Measurements from ENCODE around the gene LILRA5.
"Not testable (repeated sequence)": the region's sequence is repeated elsewhere in the genome, so short reads cannot be mapped to it uniquely, and the experiment has no call there.

DNA sequence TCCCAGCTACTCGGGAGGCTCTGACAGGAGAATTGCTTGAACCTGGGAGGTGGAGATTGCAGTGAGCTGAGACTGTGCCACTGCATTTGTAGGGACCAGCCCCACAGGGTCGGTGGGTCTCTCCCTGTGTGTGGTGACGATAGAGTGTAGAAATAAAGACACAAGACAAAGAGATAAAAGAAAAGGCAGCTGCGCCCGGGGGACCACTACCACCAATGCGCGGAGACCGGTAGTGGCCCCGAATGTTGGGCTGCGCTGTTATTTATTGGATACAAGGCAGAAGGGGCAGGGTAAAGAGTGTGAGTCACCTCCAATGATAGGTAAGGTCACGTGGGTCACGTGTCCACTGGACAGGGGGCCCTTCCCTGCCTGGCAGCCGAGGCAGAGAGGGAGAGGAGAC is 9.3 kb upstream of the LILRA5 start:
- TF ChIP-seq, protein P1, sequence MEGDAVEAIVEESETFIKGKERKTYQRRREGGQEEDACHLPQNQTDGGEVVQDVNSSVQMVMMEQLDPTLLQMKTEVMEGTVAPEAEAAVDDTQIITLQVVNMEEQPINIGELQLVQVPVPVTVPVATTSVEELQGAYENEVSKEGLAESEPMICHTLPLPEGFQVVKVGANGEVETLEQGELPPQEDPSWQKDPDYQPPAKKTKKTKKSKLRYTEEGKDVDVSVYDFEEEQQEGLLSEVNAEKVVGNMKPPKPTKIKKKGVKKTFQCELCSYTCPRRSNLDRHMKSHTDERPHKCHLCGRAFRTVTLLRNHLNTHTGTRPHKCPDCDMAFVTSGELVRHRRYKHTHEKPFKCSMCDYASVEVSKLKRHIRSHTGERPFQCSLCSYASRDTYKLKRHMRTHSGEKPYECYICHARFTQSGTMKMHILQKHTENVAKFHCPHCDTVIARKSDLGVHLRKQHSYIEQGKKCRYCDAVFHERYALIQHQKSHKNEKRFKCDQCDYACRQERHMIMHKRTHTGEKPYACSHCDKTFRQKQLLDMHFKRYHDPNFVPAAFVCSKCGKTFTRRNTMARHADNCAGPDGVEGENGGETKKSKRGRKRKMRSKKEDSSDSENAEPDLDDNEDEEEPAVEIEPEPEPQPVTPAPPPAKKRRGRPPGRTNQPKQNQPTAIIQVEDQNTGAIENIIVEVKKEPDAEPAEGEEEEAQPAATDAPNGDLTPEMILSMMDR (IDR thresholded peaks at IDR 0.05; ENCODE audit: insufficient read depth, low read depth, low read length) = not testable (repeated sequence)
- not testable (repeated sequence) for TF ChIP-seq EZH2 (IDR thresholded peaks at IDR 0.05; ENCODE audit: insufficient read depth, low read length)
